H1 (cell line): Measurements from ENCODE around the gene CTDP1. TPM values are rescaled to one million over a fixed set of nuclear protein-coding genes. Genes with fewer than 3 reads are reported as not detected.
A peak's percentile ranks its signal among the peaks of the same experiment; 100 is the strongest.

Experiments used
- CTCF ChIA-PET: fragments of 300-600 bp; sonication (Branson Sonifier 250); formaldehyde crosslinking; loops from one replicate; lab custom pipeline; 2021; ENCODE audit not compliant: partially characterized antibody; lab: Charles Lee
- POLR2A ChIA-PET: fragments of 300-600 bp; sonication (Branson Sonifier 250); formaldehyde crosslinking; loops from one replicate; lab custom pipeline; 2021; ENCODE audit warnings: inconsistent platforms; ENCODE audit not compliant: partially characterized antibody; lab: Charles Lee
- DNase-seq, 2 experiments: peaks; one replicate each; pipeline versions ENCODE4 v3.0.0 to v3.0.0-alpha.2; 2010 to 2022; ENCODE audit warnings: low spot score in 2 of 2, low read depth in 1 of 2, mixed read lengths in 1 of 2
- FAIRE-seq: peaks from 2 replicates; lab custom pipeline; 2011; peaks lifted over from hg19 to GRCh38; lab: Jason Lieb, UNC
- H2AFZ ChIP-seq: 2 replicates; pipeline ENCODE4 v1.8.1; 2012; ENCODE audit warnings: low read length, inconsistent platforms
- H2AK5ac ChIP-seq: 2 replicates; pipeline ENCODE4 v1.6.1; 2013; ENCODE audit warnings: low read depth, low read length
- H2BK120ac ChIP-seq: replicated peaks from 2 replicates; pipeline ENCODE3; 2013; ENCODE audit warnings: low read depth, low read length, inconsistent platforms
- H2BK12ac ChIP-seq: 2 replicates; pipeline ENCODE4 v1.6.1; 2013; ENCODE audit warnings: low read depth, low read length
- H2BK15ac ChIP-seq: 2 replicates; pipeline ENCODE4 v1.6.1; 2013; ENCODE audit warnings: low read length
- H2BK20ac ChIP-seq: 2 replicates; pipeline ENCODE4 v1.6.1; 2013; ENCODE audit warnings: low read length
- H2BK5ac ChIP-seq: 2 replicates; pipeline ENCODE4 v1.6.1; 2013; ENCODE audit warnings: low read depth, low read length
- H3K14ac ChIP-seq: 2 replicates; pipeline ENCODE4 v1.6.1; 2013; ENCODE audit warnings: inconsistent platforms; ENCODE audit not compliant: insufficient read length
- H3K18ac ChIP-seq: 2 replicates; pipeline ENCODE4 v1.6.1; 2013; ENCODE audit warnings: low read length; ENCODE audit errors: extremely low read depth
- H3K23ac ChIP-seq: 2 replicates; pipeline ENCODE4 v1.6.1; 2013; ENCODE audit warnings: inconsistent platforms; ENCODE audit not compliant: insufficient read length
- H3K23me2 ChIP-seq: 2 replicates; pipeline ENCODE4 v1.6.1; 2013; ENCODE audit warnings: low read depth, low read length
- H3K27ac ChIP-seq: 2 replicates; pipeline ENCODE4 v1.6.1; 2011; ENCODE audit warnings: low read depth, low read length, inconsistent platforms
- H3K27me3 ChIP-seq, 4 experiments: replicated peaks in 1 of 4; 1 replicate in 1 of 4; 2 replicates in 3 of 4; pipeline versions ENCODE4 v1.6.1 to v1.8.1; 2011 to 2013; ENCODE audit warnings: low read length in 3 of 4, mild to moderate bottlenecking in 3 of 4, inconsistent platforms in 2 of 4, mixed read lengths in 2 of 4, moderate library complexity in 1 of 4; ENCODE audit not compliant: control insufficient read depth in 3 of 4, insufficient read depth in 3 of 4; ENCODE audit errors: extremely low read depth in 1 of 4
- H3K36me3 ChIP-seq, 4 experiments: 2 replicates each; pipeline versions ENCODE4 v1.6.1 to v1.8.1; 2011 to 2013; ENCODE audit warnings: mild to moderate bottlenecking in 4 of 4, low read length in 3 of 4, moderate library complexity in 2 of 4, control low read depth in 1 of 4, inconsistent platforms in 1 of 4; ENCODE audit not compliant: insufficient read depth in 4 of 4, control insufficient read depth in 2 of 4
- H3K4ac ChIP-seq: replicated peaks from 2 replicates; pipeline ENCODE3; 2013; ENCODE audit warnings: low read length, low read depth, mixed read lengths, inconsistent platforms; ENCODE audit not compliant: insufficient read length
- H3K4me1 ChIP-seq, 4 experiments: replicated peaks in 1 of 4; 1 replicate in 1 of 4; 2 replicates in 3 of 4; pipeline versions ENCODE4 v1.6.1 to v1.8.1; 2011 to 2013; ENCODE audit warnings: low read length in 3 of 4, inconsistent platforms in 2 of 4, mixed read lengths in 1 of 4; ENCODE audit not compliant: insufficient read depth in 4 of 4, control insufficient read depth in 3 of 4
- H3K4me2 ChIP-seq, 2 experiments: 2 replicates each; pipeline versions ENCODE4 v1.6.1 to v1.8.1; 2011 to 2013; ENCODE audit warnings: low read depth in 2 of 2, low read length in 2 of 2, control low read depth in 1 of 2, inconsistent platforms in 1 of 2, mild to moderate bottlenecking in 1 of 2; ENCODE audit not compliant: insufficient read depth in 1 of 2
- H3K4me3 ChIP-seq, 4 experiments: fragments of 200-600, 300-600 bp in 1 of 4; sonication (generic), shearing (Covaris generic), sonication (Bioruptor Twin) in 1 of 4; 2 replicates each; pipeline versions ENCODE4 v1.5.1 to v1.8.1; 2011 to 2016; ENCODE audit warnings: low read length in 4 of 4, low read depth in 3 of 4, control low read depth in 2 of 4, inconsistent platforms in 2 of 4, mild to moderate bottlenecking in 2 of 4, mixed read lengths in 1 of 4, moderate library complexity in 1 of 4; ENCODE audit not compliant: insufficient read depth in 2 of 4; ENCODE audit errors: extremely low read depth in 1 of 4
- H3K56ac ChIP-seq: replicated peaks from 2 replicates; pipeline ENCODE3; 2013; ENCODE audit warnings: low read depth, mild to moderate bottlenecking, mixed read lengths, low read length, inconsistent platforms; ENCODE audit not compliant: insufficient read length
- H3K79me1 ChIP-seq: 2 replicates; pipeline ENCODE4 v1.6.1; 2013; ENCODE audit warnings: low read depth, low read length, control low read depth
- H3K79me2 ChIP-seq, 2 experiments: 2 replicates each; pipeline versions ENCODE4 v1.6.1 to v1.8.1; 2012 to 2013; ENCODE audit warnings: low read length in 2 of 2, mild to moderate bottlenecking in 2 of 2, inconsistent platforms in 1 of 2; ENCODE audit not compliant: insufficient read depth in 2 of 2, control insufficient read depth in 1 of 2
- H3K9ac ChIP-seq, 4 experiments: replicated peaks in 1 of 4; 1 replicate in 1 of 4; 2 replicates in 3 of 4; pipeline versions ENCODE4 v1.6.1 to v1.8.1; 2011 to 2013; ENCODE audit warnings: low read depth in 3 of 4, low read length in 3 of 4, control low read depth in 2 of 4, mild to moderate bottlenecking in 2 of 4, moderate library complexity in 2 of 4, inconsistent platforms in 1 of 4; ENCODE audit errors: extremely low read depth in 1 of 4
- H3K9me3 ChIP-seq, 2 experiments: 2 replicates each; pipeline versions ENCODE4 v1.6.1 to v1.8.1; 2012 to 2013; ENCODE audit warnings: mild to moderate bottlenecking in 2 of 2, moderate library complexity in 2 of 2, control low read depth in 1 of 2, inconsistent platforms in 1 of 2, low read depth in 1 of 2, low read length in 1 of 2, mixed read lengths in 1 of 2; ENCODE audit not compliant: insufficient read depth in 2 of 2
- H4K20me1 ChIP-seq, 2 experiments: replicated peaks in 1 of 2; 2 replicates each; pipeline versions ENCODE3 to v1.8.1; 2011 to 2013; ENCODE audit warnings: inconsistent platforms in 2 of 2, low read length in 2 of 2, mild to moderate bottlenecking in 1 of 2; ENCODE audit not compliant: insufficient read depth in 2 of 2, control insufficient read depth in 1 of 2
- H4K5ac ChIP-seq: 2 replicates; pipeline ENCODE4 v1.6.1; 2013; ENCODE audit warnings: low read length, low read depth, mixed read lengths, inconsistent platforms; ENCODE audit not compliant: insufficient read length
- H4K8ac ChIP-seq: 2 replicates; pipeline ENCODE4 v1.8.0; 2013; ENCODE audit warnings: mild to moderate bottlenecking, moderate library complexity, low read length, inconsistent platforms; ENCODE audit not compliant: insufficient read depth; ENCODE audit errors: extremely low read depth
- H4K91ac ChIP-seq: replicated peaks from 2 replicates; pipeline ENCODE3; 2013; ENCODE audit warnings: low read length, mixed read lengths, inconsistent platforms; ENCODE audit not compliant: insufficient read length
- E2F6 ChIP-seq: IDR thresholded peaks from 2 replicates; pipeline ENCODE4 v1.6.1; 2012; ENCODE audit warnings: inconsistent platforms
- HDAC2 ChIP-seq, 2 experiments: fragments of 300-600 bp in 1 of 2; sonication (generic) in 1 of 2; IDR thresholded peaks; 2 replicates each; pipeline ENCODE4 v1.6.1; 2011 to 2012; ENCODE audit warnings: low read depth in 2 of 2, low read length in 2 of 2, mild to moderate bottlenecking in 2 of 2, moderate library complexity in 2 of 2, borderline replicate concordance in 1 of 2, inconsistent platforms in 1 of 2
- KDM5A ChIP-seq: fragments of 200-600 bp; IDR thresholded peaks from 2 replicates; pipeline ENCODE4 v1.7.1; 2012; ENCODE audit warnings: mild to moderate bottlenecking, low read length, inconsistent platforms, mixed read lengths
- POLR2AphosphoS5 ChIP-seq: IDR thresholded peaks from 2 replicates; pipeline ENCODE4 v1.6.1; 2011; ENCODE audit warnings: low read depth, low read length
- SP2 ChIP-seq: IDR thresholded peaks from 2 replicates; pipeline ENCODE4 v1.6.1; 2012; ENCODE audit warnings: mild to moderate bottlenecking, low read length, inconsistent platforms
- WGBS, 2 experiments: shearing (Covaris generic) in 1 of 2; methylation state at CpG; one replicate each; pipeline versions ENCODE4 v1.1.6 to v1.1.7; 2013 to 2015; ENCODE audit warnings: low lambda C conversion rate in 2 of 2, mixed read lengths in 2 of 2, inconsistent platforms in 1 of 2, low coverage in 1 of 2, missing lambda C conversion rate in 1 of 2; ENCODE audit not compliant: insufficient replicate concordance in 2 of 2, insufficient coverage in 1 of 2, insufficient read length in 1 of 2; ENCODE audit errors: extremely low coverage in 1 of 2, missing lambda C conversion rate in 1 of 2; 5-methylcytosine and 5-hydroxymethylcytosine counted together
- polyA plus RNA-seq, 7 experiments: library from polyadenylated mRNA; depleted of rRNA in 3 of 7; stranded (reverse) in 5 of 7; unstranded in 2 of 7; fragments of >200 nt in 5 of 7; fragments of 200-250 nt in 2 of 7; gene quantifications; 1 replicate in 5 of 7; 2 replicates in 1 of 7; 4 replicates in 1 of 7; pipeline versions ENCODE4 v1.2.1 to v1.2.3, GENCODE V29; 2011 to 2013; ENCODE audit warnings: missing spikeins in 2 of 7, mixed read lengths in 2 of 7
- total RNA-seq: library from RNA; stranded (reverse); fragmentation: NEBNext Ultra II Directional; extraction: Animal tissue kit (Norgen Biotek cat#: 25700); gene quantifications from 2 replicates; pipeline ENCODE4 v1.2.1, GENCODE V29; 2021

CTDP1 gene
- total and polyA plus RNA-seq, 2 of the 8 experiments (the other 6 are each of a cell fraction or from before 2014, with no cell fraction given): 16.6 to 37.0 TPM

- Histone ChIP-seq H4K20me1 (no peaks in the 10 kb centered on the region), H2BK120ac (no peak overlapping the region), H3K36me3 (no peaks in the 10 kb centered on the region), H4K91ac (no peak overlapping the region), H2BK20ac (no peak overlapping the region), H2BK12ac (no peak overlapping the region), H3K4ac (no peak overlapping the region), H3K79me1 (no peaks in the 10 kb centered on the region), H4K5ac (no peak overlapping the region), H3K9ac (no peak overlapping the region), H3K4me3 (no peak overlapping the region), H2AK5ac (no peak overlapping the region), H3K79me2 (no peaks in the 10 kb centered on the region), H3K23ac (no peak overlapping the region), H3K27me3 (peaks cover 0 to 9% (median 3%) of the 10 kb centered on the region in 4 experiments; a peak in 6 of 7 replicates), H3K4me2 (no peak overlapping the region), H3K9me3 (no peaks in the 10 kb centered on the region), H3K23me2 (0 out of 2 replicates have a peak, but pooled peaks cover 2% of the 10 kb centered on the region), H3K56ac (no peak overlapping the region), H4K8ac (peak overlapping the region; percentile 28; the same call in 1 of the 2 replicates), H2BK5ac (no peak overlapping the region), H3K4me1 (no peaks in the 10 kb centered on the region), H2BK15ac (no peak overlapping the region), H2AFZ (no peak overlapping the region), H3K27ac (no peak overlapping the region), H3K18ac (no peak overlapping the region), H3K14ac (no peak overlapping the region)
- DNase-seq (no peak), FAIRE-seq (no peak)
- CTCF ChIA-PET: interaction anchor here (0.7 kb wide), 1 partner anchor 30 kb away, joined by 3 read pairs; no protein-coding TSS in a partner anchor
- WGBS, 2 experiments: 88% methylated on average over 17 of the region's 17 CpGs; no CpG with 5 or more reads in 1 of the 2 experiments
- POLR2A ChIA-PET: no interaction called here
- no peak for TF ChIP-seq E2F6
- TF ChIP-seq KDM5A: no peak
- no peak for TF ChIP-seq SP2
- TF ChIP-seq POLR2AphosphoS5: no peak
- no peak for TF ChIP-seq HDAC2 (IDR thresholded peaks at IDR 0.05; ENCODE audit: borderline replicate concordance in 1 of 2, low read depth in 2 of 2, low read length in 2 of 2)
Observed at GRCh38 chr18:79781331-79781941, 101.8 kb downstream of the CTDP1 start.
